Stimulated activated effector memory CD8-positive, alpha-beta T cell treated with anti-CD3 and anti-CD28 coated beads, Interleukin-12 subunit alpha, Interleukin-12 subunit beta, amount 100 ng/mL, for 72 hours (primary cell): ENCODE results near the gene CDK12.
A peak's percentile ranks its signal among the peaks of the same experiment; 100 is the strongest.
"Not testable (repeated sequence)": the region's sequence is repeated elsewhere in the genome, so short reads cannot be mapped to it uniquely, and the experiment has no call there.

Experiments used
- ATAC-seq: fragments of 150-1000 bp; cut with Tn5 transposase; 2 replicates; pipeline ENCODE4 v1.10.0; 2021
- DNase-seq, 2 donors: peaks; one replicate each; pipeline ENCODE4 v3.0.0; 2021 to 2022; ENCODE audit warnings: low spot score in 2 of 2
- H3K27ac Mint-ChIP-seq: one replicate; pipeline ENCODE4 v1.8.0; 2022; ENCODE audit warnings: mild to moderate bottlenecking, mixed read lengths
- H3K36me3 Mint-ChIP-seq: one replicate; pipeline ENCODE4 v1.8.0; 2022; ENCODE audit warnings: mild to moderate bottlenecking, mixed read lengths
- H3K4me1 Mint-ChIP-seq: one replicate; pipeline ENCODE4 v1.8.0; 2022; ENCODE audit warnings: mixed read lengths
- H3K4me3 Mint-ChIP-seq: one replicate; pipeline ENCODE4 v1.8.0; 2022; ENCODE audit warnings: mild to moderate bottlenecking, mixed read lengths
- H3K9me3 Mint-ChIP-seq: one replicate; pipeline ENCODE4 v1.8.0; 2022; ENCODE audit warnings: mixed read lengths

CDK12 gene

GRCh38 chr17:39461113-39461925, at the start of gene CDK12:
CDK12 (plus strand) TSS chr17:39461486; CDS start chr17:39462072, 586 bp downstream.
- Mint-ChIP-seq H3K9me3 (peaks cover 3% of the 10 kb centered on the region), H3K27ac (peak within 1 kb of the TSS; percentile 97), H3K4me1 (peaks cover 14% of the 10 kb centered on the region), H3K4me3 (peak within 1 kb of the TSS; percentile 86), H3K36me3 (peaks cover 44% of the 10 kb centered on the region)
- peak; percentile 87 for ATAC-seq
- DNase-seq = peak; percentile 89 to 97

- H3K9me3 Mint-ChIP-seq = no peaks in the 10 kb centered on the region
- ATAC-seq = no peak
Observed at GRCh38 chr17:39416141-39416540, 45.1 kb upstream of the CDK12 start.

GRCh38 chr17:39429600-39429999, 31.7 kb upstream of the CDK12 start:
- Mint-ChIP-seq H3K9me3 (no peaks in the 10 kb centered on the region), H3K36me3 (peaks cover 100% of the 10 kb centered on the region), H3K4me3 (no peak overlapping the region), H3K27ac (no peak overlapping the region), H3K4me1 (no peaks in the 10 kb centered on the region)
- DNase-seq = no peak
- ATAC-seq = no peak

More at GRCh38 chr17:39416141-39416540, 45.1 kb upstream of the CDK12 start:
- DNase-seq = no peak
- H3K4me3 Mint-ChIP-seq = no peak overlapping the region
- H3K36me3 Mint-ChIP-seq = peaks cover 100% of the 10 kb centered on the region
- H3K4me1 Mint-ChIP-seq = no peaks in the 10 kb centered on the region
- H3K27ac Mint-ChIP-seq = no peak overlapping the region

- H3K27ac Mint-ChIP-seq, H3K4me1 Mint-ChIP-seq, H3K9me3 Mint-ChIP-seq, ATAC-seq, DNase-seq, H3K4me3 Mint-ChIP-seq: not testable (repeated sequence)
- H3K36me3 Mint-ChIP-seq = peaks cover 100% of the 10 kb centered on the region
Observed at GRCh38 chr17:39439868-39440267, 21.4 kb upstream of the CDK12 start.

GRCh38 chr17:39443326-39443725, 18.0 kb upstream of the CDK12 start:
- Mint-ChIP-seq H3K36me3 (peaks cover 100% of the 10 kb centered on the region), H3K9me3 (no peaks in the 10 kb centered on the region)

GRCh38 chr17:39447561-39447960, 13.7 kb upstream of the CDK12 start:
- no peak overlapping the region for H3K27ac Mint-ChIP-seq
- DNase-seq (no peak), ATAC-seq (no peak)
- H3K4me1 Mint-ChIP-seq = peaks cover 22% of the 10 kb centered on the region
- H3K9me3 Mint-ChIP-seq = no peaks in the 10 kb centered on the region
- no peak overlapping the region for H3K4me3 Mint-ChIP-seq
- peaks cover 80% of the 10 kb centered on the region for H3K36me3 Mint-ChIP-seq

More at GRCh38 chr17:39443326-39443725, 18.0 kb upstream of the CDK12 start:
- DNase-seq (no peak), ATAC-seq (no peak)
- Mint-ChIP-seq H3K27ac (peak overlapping the region; percentile 26), H3K4me3 (no peak overlapping the region), H3K4me1 (peaks cover 15% of the 10 kb centered on the region)

- Mint-ChIP-seq H3K27ac (peak overlapping the region; percentile 99), H3K4me3 (peak overlapping the region; percentile 97), H3K9me3 (no peaks in the 10 kb centered on the region), H3K36me3 (peaks cover 55% of the 10 kb centered on the region), H3K4me1 (peaks cover 22% of the 10 kb centered on the region)
- DNase-seq (no peak), ATAC-seq (no peak)
Observed at GRCh38 chr17:39450051-39450450, 11.2 kb upstream of the CDK12 start.

GRCh38 chr17:39450847-39451581, 10.3 kb upstream of the CDK12 start, which contains the start of gene MED1:
MED1 (minus strand) TSS chr17:39451263; CDS start chr17:39451062, 201 bp downstream.
- peak; percentile 99 for ATAC-seq
- peak within 1 kb of the TSS; percentile 97 for H3K4me3 Mint-ChIP-seq
- peaks cover 22% of the 10 kb centered on the region for H3K4me1 Mint-ChIP-seq
- H3K36me3 Mint-ChIP-seq = peaks cover 45% of the 10 kb centered on the region
- peak within 1 kb of the TSS; percentile 99 for H3K27ac Mint-ChIP-seq
- peak; percentile 84 to 94 for DNase-seq
- H3K9me3 Mint-ChIP-seq = no peaks in the 10 kb centered on the region

- DNase-seq (no peak), ATAC-seq (no peak)
- Mint-ChIP-seq H3K9me3 (peaks cover 3% of the 10 kb centered on the region), H3K4me1 (peaks cover 4% of the 10 kb centered on the region), H3K36me3 (peaks cover 6% of the 10 kb centered on the region), H3K27ac (no peak overlapping the region), H3K4me3 (no peak overlapping the region)
Observed at GRCh38 chr17:39455919-39456318, 5.4 kb upstream of the CDK12 start.

- Mint-ChIP-seq H3K4me1 (peaks cover 14% of the 10 kb centered on the region), H3K9me3 (peaks cover 3% of the 10 kb centered on the region), H3K4me3 (peak overlapping the region; percentile 86), H3K27ac (peak overlapping the region; percentile 97), H3K36me3 (peaks cover 52% of the 10 kb centered on the region)
- ATAC-seq (peak; percentile 25), DNase-seq (no peak)
Observed at GRCh38 chr17:39461926-39462569, 762 bp downstream of the CDK12 start.

- H3K4me3 Mint-ChIP-seq = peak overlapping the region; percentile 86
- H3K36me3 Mint-ChIP-seq = peaks cover 59% of the 10 kb centered on the region
- DNase-seq (peak in 1 of 2 donors; percentile 57), ATAC-seq (no peak)
- peak overlapping the region; percentile 97 for H3K27ac Mint-ChIP-seq
- H3K9me3 Mint-ChIP-seq = peaks cover 3% of the 10 kb centered on the region
- peaks cover 20% of the 10 kb centered on the region for H3K4me1 Mint-ChIP-seq
Observed at GRCh38 chr17:39462631-39463375, 1.5 kb downstream of the CDK12 start.

- peak overlapping the region; percentile 86 for H3K4me3 Mint-ChIP-seq
- not testable (repeated sequence) for ATAC-seq, DNase-seq, H3K9me3 Mint-ChIP-seq
- H3K36me3 Mint-ChIP-seq = peaks cover 76% of the 10 kb centered on the region
- H3K27ac Mint-ChIP-seq = peak overlapping the region; percentile 97
- peaks cover 20% of the 10 kb centered on the region for H3K4me1 Mint-ChIP-seq
Observed at GRCh38 chr17:39464639-39465181, 3.4 kb downstream of the CDK12 start.

- Mint-ChIP-seq H3K36me3 (peaks cover 97% of the 10 kb centered on the region), H3K4me1 (peaks cover 19% of the 10 kb centered on the region)
- H3K4me3 Mint-ChIP-seq, H3K27ac Mint-ChIP-seq, H3K9me3 Mint-ChIP-seq, ATAC-seq, DNase-seq: not testable (repeated sequence)
Observed at GRCh38 chr17:39468610-39469009, 7.3 kb downstream of the CDK12 start.

- no peak overlapping the region for H3K4me3 Mint-ChIP-seq
- peaks cover 5% of the 10 kb centered on the region for H3K4me1 Mint-ChIP-seq
- ATAC-seq = no peak
- peaks cover 97% of the 10 kb centered on the region for H3K36me3 Mint-ChIP-seq
- no peaks in the 10 kb centered on the region for H3K9me3 Mint-ChIP-seq
- no peak for DNase-seq
- no peak overlapping the region for H3K27ac Mint-ChIP-seq
Observed at GRCh38 chr17:39473310-39473709, 12.0 kb downstream of the CDK12 start.
